GM19035 (cell line): Measurements from ENCODE around the gene UPB1.
"Not testable (repeated sequence)": the region's sequence is repeated elsewhere in the genome, so short reads cannot be mapped to it uniquely, and the experiment has no call there.

ENCODE experiments used
- ATAC-seq: cut with Tn5 transposase; IDR thresholded peaks from one replicate; pipeline ENCODE4 v1.9.1; 2021; ENCODE audit not compliant: unreplicated experiment

UPB1 gene

GRCh38 chr22:24481641-24482040 lies 13.5 kb upstream of the UPB1 start:
- no peak for ATAC-seq

- no peak for ATAC-seq
Measured at GRCh38 chr22:24482575-24482974, 12.6 kb upstream of the UPB1 start.

- no peak for ATAC-seq
Measured at GRCh38 chr22:24482998-24483397, 12.1 kb upstream of the UPB1 start.

GRCh38 chr22:24483976-24484545 lies 11.1 kb upstream of the UPB1 start:
- no peak for ATAC-seq

- ATAC-seq, result no peak
Measured at GRCh38 chr22:24485170-24485569, 10.0 kb upstream of the UPB1 start.

- no peak for ATAC-seq
Measured at GRCh38 chr22:24485608-24486007, 9.5 kb upstream of the UPB1 start.

- no peak for ATAC-seq
Measured at GRCh38 chr22:24486501-24486921, 8.6 kb upstream of the UPB1 start.

- ATAC-seq, result no peak
Measured at GRCh38 chr22:24489011-24489410, 6.1 kb upstream of the UPB1 start.

GRCh38 chr22:24489434-24489833 lies 5.7 kb upstream of the UPB1 start:
- ATAC-seq, result not testable (repeated sequence)

- ATAC-seq, result no peak
Measured at GRCh38 chr22:24492391-24492790, 2.7 kb upstream of the UPB1 start.

GRCh38 chr22:24494167-24494527 lies 985 bp upstream of the UPB1 start:
- no peak for ATAC-seq

- no peak for ATAC-seq
Measured at GRCh38 chr22:24495365-24495675, 188 bp downstream of the UPB1 start.

GRCh38 chr22:24496234-24496633 lies 1.1 kb downstream of the UPB1 start:
- ATAC-seq, result no peak

GRCh38 chr22:24496661-24497060 lies 1.5 kb downstream of the UPB1 start:
- ATAC-seq, result no peak

- ATAC-seq, result no peak
Measured at GRCh38 chr22:24497841-24498258, 2.7 kb downstream of the UPB1 start.

GRCh38 chr22:24498824-24499223 lies 3.7 kb downstream of the UPB1 start:
- no peak for ATAC-seq

- ATAC-seq, result no peak
Measured at GRCh38 chr22:24499706-24500276, 4.7 kb downstream of the UPB1 start.

GRCh38 chr22:24500277-24500820 lies 5.2 kb downstream of the UPB1 start:
- no peak for ATAC-seq

- ATAC-seq, result no peak
Measured at GRCh38 chr22:24501301-24502005, 6.3 kb downstream of the UPB1 start.

GRCh38 chr22:24502034-24502433 lies 6.9 kb downstream of the UPB1 start:
- ATAC-seq, result no peak

GRCh38 chr22:24502541-24502940 lies 7.4 kb downstream of the UPB1 start:
- no peak for ATAC-seq

GRCh38 chr22:24503137-24503842 lies 8.2 kb downstream of the UPB1 start:
- peak; percentile 47 for ATAC-seq
